Nephron (organoid): Measurements from ENCODE around the gene ERCC6L2.

Source experiments
- H3K27ac Mint-ChIP-seq, 3 experiments: 2 replicates each; pipeline ENCODE4 v1.8.0; 2020; ENCODE audit warnings: mixed read lengths in 3 of 3, mild to moderate bottlenecking in 2 of 3, moderate library complexity in 1 of 3
- H3K27me3 Mint-ChIP-seq: 2 replicates; pipeline ENCODE4 v1.8.0; 2021; ENCODE audit warnings: low read depth, mild to moderate bottlenecking, moderate library complexity, mixed read lengths
- H3K36me3 Mint-ChIP-seq: 2 replicates; pipeline ENCODE4 v1.8.0; 2020; ENCODE audit warnings: low read depth, mixed read lengths
- H3K4me1 Mint-ChIP-seq: 2 replicates; pipeline ENCODE4 v1.8.0; 2020; ENCODE audit warnings: mixed read lengths
- H3K4me3 Mint-ChIP-seq, 3 experiments: 2 replicates each; pipeline ENCODE4 v1.8.0; 2020; ENCODE audit warnings: mild to moderate bottlenecking in 3 of 3, mixed read lengths in 3 of 3, moderate library complexity in 2 of 3
- H3K9me3 Mint-ChIP-seq: 2 replicates; pipeline ENCODE4 v1.8.0; 2020; ENCODE audit warnings: mixed read lengths
- TF ChIP-seq, protein P1 (sequence below), 3 experiments: fragments of 200-600 bp; sonication (generic); IDR thresholded peaks; one replicate each; pipeline ENCODE4 v1.5.0; 2021; ENCODE audit warnings: antibody characterized with exemption in 3 of 3; ENCODE audit not compliant: unreplicated experiment in 3 of 3

The ERCC6L2 gene

DNA sequence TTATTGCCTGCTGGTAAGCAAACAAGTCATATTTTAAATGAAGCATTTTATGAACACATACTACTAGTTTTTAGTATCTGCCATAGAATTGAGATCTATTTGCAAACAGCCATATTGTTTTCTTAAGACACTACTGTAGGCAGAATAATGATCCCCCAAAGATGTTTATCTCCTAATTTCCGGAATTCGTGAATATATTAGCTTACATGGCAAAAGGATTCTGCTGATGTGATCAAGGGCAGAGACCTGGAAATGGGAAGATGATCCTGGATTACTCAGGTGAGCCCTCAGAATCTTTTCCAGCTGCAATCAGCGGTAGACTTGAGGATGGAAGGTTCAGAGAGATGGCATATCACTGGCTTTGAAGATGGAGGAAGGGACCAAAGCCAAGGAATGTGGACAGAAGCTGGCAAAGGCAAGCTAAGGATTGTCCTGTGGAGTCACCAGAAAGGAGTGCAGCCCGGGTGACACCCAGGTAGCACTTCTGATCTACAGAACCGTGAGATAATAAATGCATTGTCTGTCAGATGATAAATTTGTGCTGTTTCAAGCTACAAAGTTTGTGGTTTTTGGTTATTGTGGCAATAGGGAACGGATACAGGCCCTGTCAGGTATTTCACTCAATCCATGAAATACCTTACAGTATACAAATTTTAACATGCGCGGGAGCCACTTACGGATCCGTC is 1.0 kb upstream of the ERCC6L2 start:
- H3K9me3 Mint-ChIP-seq, result peaks cover 10% of the 10 kb centered on the region

DNA sequence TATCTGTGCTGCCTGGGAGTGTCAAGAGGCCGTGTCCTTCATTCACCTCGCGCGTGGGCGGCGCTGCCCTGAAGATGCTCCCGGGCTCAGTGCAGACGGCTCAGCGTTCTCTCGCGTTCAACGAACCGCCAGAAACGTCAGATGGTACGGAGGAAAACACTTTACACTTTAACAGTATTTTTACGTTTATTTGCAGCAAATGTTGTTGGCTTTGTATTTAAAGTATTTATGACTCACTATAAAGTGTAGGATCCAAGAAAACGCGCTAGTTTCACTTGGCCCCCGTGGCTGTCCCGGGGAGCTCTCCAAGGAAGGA is 544 bp upstream of the ERCC6L2 start:
- TF ChIP-seq, protein P1, sequence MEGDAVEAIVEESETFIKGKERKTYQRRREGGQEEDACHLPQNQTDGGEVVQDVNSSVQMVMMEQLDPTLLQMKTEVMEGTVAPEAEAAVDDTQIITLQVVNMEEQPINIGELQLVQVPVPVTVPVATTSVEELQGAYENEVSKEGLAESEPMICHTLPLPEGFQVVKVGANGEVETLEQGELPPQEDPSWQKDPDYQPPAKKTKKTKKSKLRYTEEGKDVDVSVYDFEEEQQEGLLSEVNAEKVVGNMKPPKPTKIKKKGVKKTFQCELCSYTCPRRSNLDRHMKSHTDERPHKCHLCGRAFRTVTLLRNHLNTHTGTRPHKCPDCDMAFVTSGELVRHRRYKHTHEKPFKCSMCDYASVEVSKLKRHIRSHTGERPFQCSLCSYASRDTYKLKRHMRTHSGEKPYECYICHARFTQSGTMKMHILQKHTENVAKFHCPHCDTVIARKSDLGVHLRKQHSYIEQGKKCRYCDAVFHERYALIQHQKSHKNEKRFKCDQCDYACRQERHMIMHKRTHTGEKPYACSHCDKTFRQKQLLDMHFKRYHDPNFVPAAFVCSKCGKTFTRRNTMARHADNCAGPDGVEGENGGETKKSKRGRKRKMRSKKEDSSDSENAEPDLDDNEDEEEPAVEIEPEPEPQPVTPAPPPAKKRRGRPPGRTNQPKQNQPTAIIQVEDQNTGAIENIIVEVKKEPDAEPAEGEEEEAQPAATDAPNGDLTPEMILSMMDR (IDR thresholded peaks at IDR 0.05; ENCODE audit: unreplicated experiment in 3 of 3), result no peak
- Mint-ChIP-seq H3K27me3 (no peaks in the 10 kb centered on the region), H3K9me3 (peaks cover 7% of the 10 kb centered on the region), H3K27ac (no peak overlapping the region), H3K4me3 (no peak overlapping the region), H3K4me1 (peaks cover 21% of the 10 kb centered on the region), H3K36me3 (peaks cover 43% of the 10 kb centered on the region)

More for the DNA sequence above, 1.0 kb upstream of the ERCC6L2 start:
- Mint-ChIP-seq H3K27ac (no peak overlapping the region), H3K4me1 (peaks cover 16% of the 10 kb centered on the region), H3K27me3 (no peaks in the 10 kb centered on the region), H3K4me3 (no peak overlapping the region), H3K36me3 (peaks cover 48% of the 10 kb centered on the region)
- TF ChIP-seq, protein P1 (IDR thresholded peaks at IDR 0.05; ENCODE audit: unreplicated experiment in 3 of 3), result no peak

DNA sequence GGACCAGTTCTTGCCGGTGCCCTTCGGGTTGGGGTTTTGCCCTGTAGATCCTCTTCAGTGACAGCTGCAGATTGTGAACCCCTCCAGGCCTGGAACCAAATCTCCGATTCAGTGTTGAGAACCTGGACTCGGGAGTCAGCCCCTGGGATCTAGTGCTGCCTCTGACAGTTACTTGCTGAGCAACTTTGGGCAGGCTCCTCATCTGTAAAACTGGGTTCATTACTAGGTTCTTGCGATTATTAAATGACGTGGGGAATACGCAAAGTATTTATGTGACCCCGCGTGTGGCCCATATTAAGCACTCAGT is 600 bp downstream of the ERCC6L2 start:
- Mint-ChIP-seq H3K4me3 (no peak overlapping the region), H3K36me3 (peaks cover 32% of the 10 kb centered on the region), H3K4me1 (peaks cover 27% of the 10 kb centered on the region), H3K27me3 (no peaks in the 10 kb centered on the region), H3K9me3 (peaks cover 3% of the 10 kb centered on the region), H3K27ac (no peak overlapping the region)
- TF ChIP-seq, protein P1 (IDR thresholded peaks at IDR 0.05; ENCODE audit: unreplicated experiment in 3 of 3), result no peak

DNA sequence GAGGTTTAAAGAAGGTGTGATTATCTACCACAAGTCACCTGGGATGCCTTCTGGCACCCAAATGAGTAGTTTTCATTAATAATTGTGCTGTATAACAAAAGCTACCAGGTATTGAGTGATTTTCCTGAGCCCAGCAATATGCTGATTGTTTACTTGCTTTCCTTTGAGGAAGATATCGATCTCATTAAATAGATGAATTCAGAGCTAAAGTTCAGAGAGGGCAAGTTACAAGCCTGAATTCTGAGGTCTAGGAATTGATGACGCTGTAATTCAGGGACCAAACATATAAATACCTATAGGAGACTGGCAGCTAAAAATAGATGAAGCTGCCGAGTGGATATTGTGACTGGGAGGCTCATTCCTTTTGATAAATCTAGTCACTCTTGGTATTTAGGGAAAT is 1.1 kb downstream of the ERCC6L2 start:
- H3K4me1 Mint-ChIP-seq, result peaks cover 27% of the 10 kb centered on the region
- H3K36me3 Mint-ChIP-seq, result peaks cover 27% of the 10 kb centered on the region
- no peak overlapping the region for H3K4me3 Mint-ChIP-seq
- no peak overlapping the region for H3K27ac Mint-ChIP-seq
- TF ChIP-seq, protein P1 (IDR thresholded peaks at IDR 0.05; ENCODE audit: unreplicated experiment in 3 of 3), result no peak
- H3K9me3 Mint-ChIP-seq, result peaks cover 3% of the 10 kb centered on the region
- no peaks in the 10 kb centered on the region for H3K27me3 Mint-ChIP-seq

DNA sequence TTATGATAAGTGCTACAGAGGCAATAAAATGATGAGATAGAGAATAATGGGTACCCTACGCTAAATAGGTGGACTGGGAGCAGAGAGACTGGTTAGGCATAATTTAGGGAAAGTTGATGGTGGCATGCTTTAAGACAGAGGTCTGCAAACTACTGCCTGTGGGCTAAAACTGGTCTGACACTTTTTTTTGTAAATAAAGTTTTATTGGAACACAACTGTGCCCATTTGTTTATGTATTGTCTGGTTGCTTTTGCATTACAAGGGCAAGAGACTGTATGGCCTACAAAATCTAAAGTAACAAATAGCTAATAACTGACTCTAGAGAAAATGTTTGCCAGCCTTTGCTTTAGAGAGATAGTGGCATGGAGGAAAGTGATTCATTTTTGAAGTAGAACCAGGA is 2.5 kb downstream of the ERCC6L2 start:
- peaks cover 22% of the 10 kb centered on the region for H3K36me3 Mint-ChIP-seq
- no peaks in the 10 kb centered on the region for H3K9me3 Mint-ChIP-seq
- peak overlapping the region in 2 of 3 experiments; percentile 67 to 73 for H3K4me3 Mint-ChIP-seq
- H3K4me1 Mint-ChIP-seq, result peaks cover 27% of the 10 kb centered on the region
- TF ChIP-seq, protein P1 (IDR thresholded peaks at IDR 0.05; ENCODE audit: unreplicated experiment in 3 of 3), result no peak
- no peaks in the 10 kb centered on the region for H3K27me3 Mint-ChIP-seq
- peak overlapping the region in 2 of 3 experiments; percentile 49 to 56 for H3K27ac Mint-ChIP-seq

DNA sequence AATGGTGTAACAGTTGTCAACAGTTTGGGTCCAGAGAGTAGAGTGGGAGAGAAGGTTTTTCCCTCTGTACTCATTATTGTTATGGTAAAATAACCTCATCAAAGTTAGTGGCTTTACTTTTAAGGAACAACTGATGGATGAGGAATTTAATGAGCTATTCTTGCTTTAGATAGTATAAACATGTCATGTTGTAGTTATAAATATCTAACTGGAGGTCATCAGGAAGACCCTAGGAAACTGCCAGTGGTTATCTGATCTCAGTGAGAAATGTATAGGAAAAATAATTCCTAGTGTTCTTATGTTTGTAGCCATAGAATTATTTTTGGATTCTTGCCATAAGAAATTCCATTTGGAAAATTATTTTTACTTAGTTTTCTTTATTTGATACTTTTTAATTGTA is 4.1 kb downstream of the ERCC6L2 start:
- H3K27ac Mint-ChIP-seq, result peak overlapping the region; percentile 47 to 70 (median 67)
- no peaks in the 10 kb centered on the region for H3K9me3 Mint-ChIP-seq
- no peaks in the 10 kb centered on the region for H3K27me3 Mint-ChIP-seq
- H3K4me1 Mint-ChIP-seq, result peaks cover 16% of the 10 kb centered on the region
- TF ChIP-seq, protein P1 (IDR thresholded peaks at IDR 0.05; ENCODE audit: unreplicated experiment in 3 of 3), result no peak
- H3K4me3 Mint-ChIP-seq, result peak overlapping the region in 2 of 3 experiments; percentile 44 to 57
- peaks cover 29% of the 10 kb centered on the region for H3K36me3 Mint-ChIP-seq
